Measurements from ENCODE around the gene SLC41A1.
"Not testable (repeated sequence)": the region's sequence is repeated elsewhere in the genome, so short reads cannot be mapped to it uniquely, and the experiment has no call there.

SLC41A1 gene

GRCh38 chr1:205812878-205813754 is at the start of gene SLC41A1:
Gene SLC41A1, minus strand, starts transcription at chr1:205813198. Its CDS starts 2,757 bp downstream, at chr1:205810441.
- DNase-seq, result peak; percentile 88 to 96

DNA sequence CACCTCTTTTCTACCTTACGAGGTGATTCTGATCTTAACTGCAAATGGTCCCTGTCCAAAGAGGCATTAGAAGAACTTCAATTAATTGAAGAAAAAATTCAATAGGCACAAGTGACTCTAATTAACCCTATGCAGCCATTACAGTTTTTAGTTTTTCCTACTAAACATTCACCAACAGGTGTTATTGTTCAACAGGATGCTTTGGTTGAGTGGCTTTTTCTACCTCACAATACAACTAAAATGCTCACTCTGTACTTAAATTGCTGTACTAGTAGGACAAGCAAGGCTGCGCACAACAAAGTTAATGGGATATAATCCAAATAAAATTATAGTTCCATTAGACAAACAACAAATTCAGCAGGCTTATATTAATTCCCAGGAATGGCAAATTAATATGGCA is 48.5 kb upstream of the SLC41A1 start:
- DNase-seq, result no peak

DNA sequence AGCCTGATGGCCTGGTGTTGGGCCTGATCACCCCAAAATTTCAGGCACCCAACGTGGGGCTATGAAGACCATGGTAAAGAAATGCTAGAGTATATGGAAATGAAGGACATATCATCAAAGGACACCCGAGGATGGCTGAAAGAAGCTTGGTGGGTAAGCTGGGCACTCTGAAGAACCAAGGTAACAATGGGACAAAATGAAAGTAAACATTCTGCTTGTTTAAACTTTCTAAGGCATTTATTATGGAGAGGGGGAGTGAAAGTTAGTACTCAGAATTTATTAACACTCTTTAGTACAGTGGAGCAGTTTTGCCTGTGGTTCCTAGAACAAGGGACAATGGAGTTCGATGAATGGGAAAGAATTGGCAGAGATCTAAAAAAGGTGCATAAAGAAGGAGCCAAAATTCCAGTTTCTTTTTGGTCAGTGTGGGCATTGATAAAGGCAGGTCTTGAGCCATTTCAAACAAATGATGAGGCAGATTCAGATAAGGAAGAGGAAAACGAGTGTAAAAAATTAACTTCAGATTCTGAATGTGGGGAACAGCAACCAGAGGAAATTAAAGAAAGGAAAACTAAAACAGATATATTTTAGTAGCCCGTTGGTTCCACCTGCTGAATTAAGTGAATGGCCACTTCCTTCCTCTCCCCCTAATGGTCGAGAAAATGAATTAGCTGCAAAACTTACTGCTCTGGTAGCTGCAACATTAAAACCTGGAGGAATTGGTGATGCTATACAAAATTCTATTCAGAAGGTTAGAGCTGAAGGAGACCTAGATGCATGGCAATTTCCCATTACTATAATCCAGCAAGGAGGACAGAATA is 45.4 kb upstream of the SLC41A1 start:
- no peak for DNase-seq

DNA sequence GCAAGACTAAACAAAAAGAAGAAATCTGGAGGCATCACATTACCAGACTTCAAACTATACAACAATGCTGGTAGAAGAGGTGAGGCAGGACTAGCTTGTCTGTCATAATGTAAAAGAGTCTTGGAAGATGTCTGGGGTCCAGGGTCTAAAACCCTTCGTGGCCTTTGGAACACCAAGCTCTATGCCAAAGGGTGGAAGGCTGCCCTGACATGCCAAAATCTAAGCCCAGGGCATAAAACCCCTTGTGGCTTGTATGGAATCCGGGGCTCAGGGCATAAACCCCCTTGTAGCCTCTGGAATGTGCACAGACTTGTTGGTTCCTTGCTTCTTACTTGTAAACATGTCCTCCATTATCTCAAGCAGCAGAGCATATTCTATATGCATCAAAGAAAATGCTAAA is 44.5 kb upstream of the SLC41A1 start:
- DNase-seq, result not testable (repeated sequence)

- no peak for DNase-seq
Observed at GRCh38 chr1:205856433-205856832, 43.4 kb upstream of the SLC41A1 start.

DNA sequence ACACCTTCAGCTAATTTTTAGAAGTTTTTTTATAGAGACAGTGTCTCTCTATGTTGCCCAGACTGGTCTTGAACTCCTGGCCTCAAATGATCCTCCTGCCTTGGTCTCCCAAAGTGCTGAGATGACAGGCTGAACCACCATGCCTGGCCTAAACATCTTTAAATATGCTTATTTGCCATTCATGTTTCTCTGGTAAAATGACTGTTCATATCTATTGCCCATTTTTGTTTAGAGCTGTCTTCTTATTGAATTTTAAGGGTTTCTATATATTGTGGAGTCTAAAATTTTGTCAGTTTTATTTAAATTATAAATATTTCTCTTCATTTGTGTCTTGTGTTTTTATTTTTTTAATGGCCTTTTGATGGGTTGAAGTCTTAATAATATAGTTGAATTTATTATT is 40.0 kb upstream of the SLC41A1 start:
- no peak for DNase-seq

- DNase-seq, result no peak
Observed at GRCh38 chr1:205851993-205852392, 39.0 kb upstream of the SLC41A1 start.

DNA sequence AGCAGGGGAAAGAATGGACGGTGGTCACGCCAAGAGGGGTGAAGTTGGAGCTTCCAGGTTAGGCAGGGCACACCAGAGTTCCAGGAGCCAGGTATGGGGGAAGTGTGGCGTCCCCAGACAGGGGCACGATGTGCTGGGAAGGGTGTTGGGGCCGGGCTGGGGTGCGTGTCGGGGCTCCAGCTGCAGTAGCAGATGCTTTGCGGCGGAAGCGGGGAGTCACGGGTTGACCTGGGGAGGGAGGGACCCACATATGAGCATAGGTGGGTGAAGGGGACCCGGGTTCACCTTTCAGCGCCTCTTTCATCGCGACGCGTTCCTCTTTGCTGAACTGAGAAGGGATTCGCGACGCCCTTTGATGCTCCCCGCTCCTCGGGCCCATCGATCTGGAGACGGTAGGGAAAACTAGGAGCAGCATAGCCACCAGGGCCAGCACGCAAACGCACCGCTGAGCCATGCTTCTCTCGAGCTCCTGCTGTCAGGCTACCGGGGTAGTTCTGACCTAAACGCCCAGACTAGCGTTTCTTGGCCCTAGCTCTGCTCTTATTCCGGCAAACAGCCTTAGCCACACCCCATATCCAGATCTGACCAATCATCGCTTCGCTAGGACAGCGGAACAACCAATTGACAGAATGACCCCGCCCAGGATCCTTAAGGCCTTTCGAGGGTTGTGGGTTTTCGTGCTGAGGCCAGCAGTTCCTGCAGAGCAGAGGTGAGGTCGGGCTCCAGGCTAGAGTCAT is 36.8 kb upstream of the SLC41A1 start, which contains the start of gene PM20D1:
TSS of gene PM20D1 (minus strand) at position 514 of the 737 bp plus-strand sequence. CDS start at position 454, 60 bp downstream.
- peak in 1 of 2 experiments; percentile 21 for DNase-seq

DNA sequence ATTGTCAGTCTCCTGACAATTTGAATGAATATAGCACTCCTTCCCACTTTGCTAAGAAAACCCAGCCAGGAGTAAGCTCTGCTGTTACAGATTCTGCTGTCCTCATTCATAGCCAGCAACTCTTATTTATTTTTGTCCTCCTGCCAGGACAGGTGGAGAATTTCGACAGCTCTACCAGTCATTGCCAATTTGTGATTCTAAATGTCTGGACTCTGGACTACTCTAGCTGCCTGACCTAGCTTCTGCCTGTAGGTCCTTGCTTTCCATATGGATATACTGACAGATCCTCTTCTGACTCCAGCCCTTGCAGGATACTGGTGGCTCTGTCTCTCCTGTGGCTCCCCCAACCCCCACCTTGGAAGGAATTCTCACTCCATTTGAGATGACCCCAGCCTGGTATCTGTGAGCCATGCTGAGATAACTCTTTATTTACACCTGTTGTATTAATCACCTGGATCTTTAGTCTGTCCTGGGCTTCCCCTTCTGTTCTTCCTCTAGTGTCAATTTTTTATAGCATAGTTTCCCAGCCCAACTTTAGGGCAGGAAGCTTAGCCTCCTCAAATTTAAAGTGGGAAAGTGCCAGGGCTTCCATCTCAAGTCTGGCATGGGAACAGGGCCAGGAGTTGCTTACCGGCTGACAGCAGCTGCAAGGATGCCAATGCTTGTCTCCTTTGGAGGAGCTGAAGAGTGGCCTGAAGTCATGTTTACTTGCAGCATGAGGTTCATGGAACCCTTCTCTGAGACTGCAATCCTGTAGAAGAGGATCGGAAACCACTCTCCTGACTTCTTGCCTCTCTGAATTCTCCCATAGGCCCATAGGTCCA is 30.2 kb upstream of the SLC41A1 start:
- DNase-seq, result no peak

DNA sequence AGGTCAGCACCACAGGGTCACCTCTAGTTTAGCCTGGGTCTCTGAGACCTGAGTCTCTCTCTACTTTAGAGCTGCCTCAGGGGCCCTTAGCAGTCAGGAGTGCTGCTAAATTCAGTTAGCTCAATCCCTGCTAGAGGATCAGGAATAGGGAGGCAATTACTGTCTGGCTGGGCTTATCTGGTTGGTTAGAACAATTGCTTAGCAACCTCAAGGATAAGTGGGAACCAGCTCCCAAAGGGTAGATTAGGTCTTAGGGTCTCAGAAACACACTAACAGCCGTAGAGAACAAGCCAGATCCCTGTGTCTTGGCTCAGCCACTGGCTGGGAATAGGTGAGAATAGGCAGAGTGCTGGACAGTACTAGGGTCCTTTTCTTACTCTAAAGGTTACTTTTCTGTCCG is 29.2 kb upstream of the SLC41A1 start:
- DNase-seq, result no peak

- no peak for DNase-seq
Observed at GRCh38 chr1:205840146-205840923, 27.3 kb upstream of the SLC41A1 start.

- no peak for DNase-seq
Observed at GRCh38 chr1:205837382-205837970, 24.5 kb upstream of the SLC41A1 start.

- DNase-seq, result no peak
Observed at GRCh38 chr1:205834751-205835150, 21.8 kb upstream of the SLC41A1 start.

GRCh38 chr1:205832326-205832751 is 19.3 kb upstream of the SLC41A1 start:
- no peak for DNase-seq

GRCh38 chr1:205827623-205828022 is 14.6 kb upstream of the SLC41A1 start:
- no peak for DNase-seq

DNA sequence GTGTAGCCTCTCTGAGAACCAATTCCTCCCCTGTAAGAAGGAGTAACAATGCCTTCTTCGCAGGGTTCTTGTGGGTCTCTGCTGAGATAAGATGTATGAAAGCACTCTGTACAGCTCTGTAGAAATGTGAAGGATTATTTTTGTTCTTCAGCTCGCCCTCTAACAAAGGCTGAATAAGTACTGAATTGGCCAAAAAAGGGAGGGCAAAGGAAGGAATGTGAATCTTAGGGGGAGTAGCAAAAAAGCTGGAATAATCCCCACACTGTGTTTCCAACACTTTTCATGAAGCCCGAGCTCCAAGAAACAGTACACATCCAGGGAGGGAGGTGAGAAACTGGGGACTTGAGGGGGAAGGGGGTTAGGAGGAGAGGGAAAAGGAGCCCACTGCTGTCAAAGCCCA is 14.0 kb upstream of the SLC41A1 start:
- no peak for DNase-seq

GRCh38 chr1:205826016-205826806 is 13.2 kb upstream of the SLC41A1 start:
- DNase-seq, result no peak

- DNase-seq, result no peak
Observed at GRCh38 chr1:205824180-205824579, 11.2 kb upstream of the SLC41A1 start.

DNA sequence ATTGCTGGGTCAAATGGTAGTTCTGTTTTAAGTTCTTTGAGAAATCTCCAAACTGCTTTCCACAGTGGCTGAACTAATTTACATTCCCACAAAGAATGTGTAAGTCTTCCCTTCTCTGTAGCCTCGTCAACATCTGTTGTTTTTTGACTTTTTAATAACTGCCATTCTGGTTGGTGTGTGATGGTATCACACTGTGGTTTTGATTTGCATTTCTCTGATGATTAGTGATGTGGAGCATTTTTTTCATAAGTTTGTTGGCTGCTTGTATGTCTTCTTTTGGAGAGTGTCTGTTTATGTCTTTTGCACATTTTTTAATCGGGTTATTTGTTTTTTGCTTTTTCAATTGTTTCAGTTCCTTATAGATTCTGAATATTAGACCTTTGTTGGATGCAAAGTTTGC is 10.3 kb upstream of the SLC41A1 start:
- DNase-seq, result not testable (repeated sequence)

DNA sequence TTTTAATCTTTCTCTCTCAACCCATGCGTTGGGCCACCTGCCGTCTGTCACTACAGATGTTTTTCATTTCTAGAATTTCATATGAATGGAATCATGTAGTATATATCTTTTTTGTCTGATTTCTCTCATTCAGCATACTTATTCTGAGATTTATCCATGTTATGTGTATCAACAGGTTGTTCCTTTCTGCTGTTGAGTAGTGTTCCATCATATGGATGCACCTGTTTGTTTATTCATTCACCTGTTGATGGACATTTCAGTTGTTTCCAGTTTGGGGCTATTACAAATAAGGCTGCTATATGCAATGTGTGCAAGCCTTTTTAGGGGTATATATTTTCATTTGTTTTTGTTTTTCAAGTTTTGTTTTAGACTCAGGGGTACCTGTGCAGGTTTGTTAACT is 9.4 kb upstream of the SLC41A1 start:
- DNase-seq, result no peak

Data from NCI-H446 (cell line).